Endothelial cell (in vitro differentiated cells): Measurements from ENCODE around the gene PPFIA3. TPM values are rescaled to one million over a fixed set of nuclear protein-coding genes. Genes with fewer than 3 reads are reported as not detected.
A peak's percentile ranks its signal among the peaks of the same experiment; 100 is the strongest.
"Not testable (repeated sequence)": the region's sequence is repeated elsewhere in the genome, so short reads cannot be mapped to it uniquely, and the experiment has no call there.

Experiments used
- DNase-seq: peaks from one replicate; pipeline ENCODE4 v3.0.0; 2021; ENCODE audit warnings: low spot score
- H3K27ac Mint-ChIP-seq: one replicate; pipeline ENCODE4 v1.8.0; 2021; ENCODE audit warnings: mixed read lengths, inconsistent platforms; ENCODE audit not compliant: unreplicated experiment
- H3K27me3 Mint-ChIP-seq: one replicate; pipeline ENCODE4 v1.8.0; 2021; ENCODE audit warnings: mild to moderate bottlenecking, moderate library complexity, mixed read lengths, inconsistent platforms; ENCODE audit not compliant: unreplicated experiment
- H3K36me3 Mint-ChIP-seq: one replicate; pipeline ENCODE4 v1.8.0; 2021; ENCODE audit warnings: mild to moderate bottlenecking, low read depth, mixed read lengths, inconsistent platforms; ENCODE audit not compliant: unreplicated experiment
- H3K4me1 Mint-ChIP-seq: one replicate; pipeline ENCODE4 v1.8.0; 2021; ENCODE audit warnings: mild to moderate bottlenecking, mixed read lengths, inconsistent platforms; ENCODE audit not compliant: unreplicated experiment
- H3K4me3 Mint-ChIP-seq: one replicate; pipeline ENCODE4 v1.8.0; 2021; ENCODE audit warnings: mild to moderate bottlenecking, mixed read lengths, inconsistent platforms; ENCODE audit not compliant: unreplicated experiment
- H3K9me3 Mint-ChIP-seq: one replicate; pipeline ENCODE4 v1.8.0; 2021; ENCODE audit warnings: mixed read lengths, inconsistent platforms; ENCODE audit not compliant: unreplicated experiment
- CTCF ChIP-seq: fragments of 200-600 bp; sonication (generic); IDR thresholded peaks from one replicate; pipeline ENCODE4 v1.5.0; 2021; ENCODE audit warnings: antibody characterized with exemption; ENCODE audit not compliant: unreplicated experiment
- total RNA-seq: library from RNA; stranded (reverse); fragmentation: NEBNext Ultra II Directional; extraction: Animal tissue kit (Norgen Biotek cat#: 25700); gene quantifications from one replicate; pipeline ENCODE4 v1.2.1, GENCODE V29; 2021; ENCODE audit not compliant: unreplicated experiment

The PPFIA3 gene
- total RNA-seq, 1 donor from 2014 or later, result 19.7 TPM

- no peak overlapping the region for H3K27ac Mint-ChIP-seq
- peaks cover 9% of the 10 kb centered on the region for H3K36me3 Mint-ChIP-seq
- DNase-seq, result no peak
- no peak overlapping the region for H3K4me3 Mint-ChIP-seq
- peaks cover 15% of the 10 kb centered on the region for H3K27me3 Mint-ChIP-seq
- H3K9me3 Mint-ChIP-seq, result no peaks in the 10 kb centered on the region
- no peak for TF ChIP-seq CTCF
- H3K4me1 Mint-ChIP-seq, result peaks cover 15% of the 10 kb centered on the region
Observed at GRCh38 chr19:49125025-49125731, 5.8 kb downstream of the PPFIA3 start.

- H3K4me1 Mint-ChIP-seq, result peaks cover 8% of the 10 kb centered on the region
- H3K36me3 Mint-ChIP-seq, result peaks cover 5% of the 10 kb centered on the region
- H3K4me3 Mint-ChIP-seq, result no peak overlapping the region
- H3K27me3 Mint-ChIP-seq, result peaks cover 9% of the 10 kb centered on the region
- H3K27ac Mint-ChIP-seq, result no peak overlapping the region
- no peak for TF ChIP-seq CTCF
- no peak for DNase-seq
- H3K9me3 Mint-ChIP-seq, result no peaks in the 10 kb centered on the region
Observed at GRCh38 chr19:49126575-49126974, 7.2 kb downstream of the PPFIA3 start.

GRCh38 chr19:49127225-49127624 is 7.9 kb downstream of the PPFIA3 start:
- not testable (repeated sequence) for H3K36me3 Mint-ChIP-seq, H3K4me3 Mint-ChIP-seq, H3K27me3 Mint-ChIP-seq, H3K9me3 Mint-ChIP-seq, H3K27ac Mint-ChIP-seq, H3K4me1 Mint-ChIP-seq, DNase-seq

GRCh38 chr19:49127674-49128544 is 8.6 kb downstream of the PPFIA3 start:
- H3K27ac Mint-ChIP-seq, result no peak overlapping the region
- peaks cover 9% of the 10 kb centered on the region for H3K27me3 Mint-ChIP-seq
- H3K4me1 Mint-ChIP-seq, result peaks cover 8% of the 10 kb centered on the region
- peak; percentile 95 for DNase-seq
- peak overlapping the region; percentile 82 for H3K4me3 Mint-ChIP-seq
- no peak for TF ChIP-seq CTCF
- H3K9me3 Mint-ChIP-seq, result no peaks in the 10 kb centered on the region
- H3K36me3 Mint-ChIP-seq, result peaks cover 5% of the 10 kb centered on the region

- peaks cover 5% of the 10 kb centered on the region for H3K36me3 Mint-ChIP-seq
- H3K27ac Mint-ChIP-seq, result no peak overlapping the region
- TF ChIP-seq CTCF, result no peak
- peaks cover 8% of the 10 kb centered on the region for H3K4me1 Mint-ChIP-seq
- H3K9me3 Mint-ChIP-seq, result no peaks in the 10 kb centered on the region
- DNase-seq, result no peak
- peak overlapping the region; percentile 66 for H3K4me3 Mint-ChIP-seq
- H3K27me3 Mint-ChIP-seq, result peaks cover 9% of the 10 kb centered on the region
Observed at GRCh38 chr19:49128545-49129237, 9.3 kb downstream of the PPFIA3 start.
